K562 (cell line): ENCODE data around the gene ABCA8. TPM values are rescaled to one million over a fixed set of nuclear protein-coding genes. Genes with fewer than 3 reads are reported as not detected.
"Not testable (repeated sequence)": the region's sequence is repeated elsewhere in the genome, so short reads cannot be mapped to it uniquely, and the experiment has no call there.

ENCODE experiments used
- ATAC-seq: fragments of 200-7000 bp; cut with Tn5 transposase; 3 replicates; pipeline ENCODE4 v1.9.1; 2020; ENCODE audit warnings: moderate library complexity
- BruUV-seq: library from RNA; stranded (reverse); fragments of 400-500 nt; replicated peaks from 2 replicates; lab custom pipeline; 2021; lab: Mats Ljungman, UMichigan
- CTCF ChIA-PET: fragments of 300-600 bp; formaldehyde crosslinking; extraction: SDS; loops from one replicate; lab custom pipeline; 2021; ENCODE audit warnings: low intra/inter-chr PET ratio; lab: Yijun Ruan, JAX
- POLR2A ChIA-PET: fragments of 300-600, 350-650 bp; sonication (Branson Sonifier 250); formaldehyde crosslinking; extraction: SDS; loops from one replicate; lab custom pipeline; 2021; ENCODE audit warnings: antibody characterized with exemption, inconsistent platforms; lab: Yijun Ruan, JAX
- DNase-seq, 4 experiments: peaks; one replicate each; pipeline versions ENCODE4 v3.0.0 to v3.0.0-alpha.2; 2011 to 2018; ENCODE audit warnings: low spot score in 3 of 4, mixed read lengths in 3 of 4; ENCODE audit errors: extremely low read depth in 1 of 4
- FAIRE-seq: peaks from 2 replicates; lab custom pipeline; 2011; peaks lifted over from hg19 to GRCh38; lab: Jason Lieb, UNC
- H2AFZ ChIP-seq: 2 replicates; pipeline ENCODE4 v1.6.0; 2011; ENCODE audit warnings: low read depth, low read length, control low read depth, inconsistent platforms
- H3K27ac ChIP-seq: fragments of 200-600 bp; 3 replicates; pipeline ENCODE4 v1.8.0; 2011; ENCODE audit warnings: low read depth, mild to moderate bottlenecking, control low read depth, inconsistent platforms, low read length, moderate library complexity, mixed read lengths; ENCODE audit errors: extremely low read depth
- H3K27me3 ChIP-seq, 2 experiments: fragments of 300-600 bp in 1 of 2; 2 replicates in 1 of 2; 3 replicates in 1 of 2; pipeline versions ENCODE4 v1.6.0 to v1.8.0; 2011; ENCODE audit warnings: inconsistent platforms in 2 of 2, low read length in 2 of 2, mild to moderate bottlenecking in 1 of 2, mixed read lengths in 1 of 2, moderate library complexity in 1 of 2; ENCODE audit not compliant: control insufficient read depth in 2 of 2, insufficient read depth in 2 of 2
- H3K36me3 ChIP-seq: fragments of 300-600 bp; 3 replicates; pipeline ENCODE4 v1.8.0; 2011; ENCODE audit warnings: mild to moderate bottlenecking, low read length, inconsistent platforms; ENCODE audit not compliant: control insufficient read depth, insufficient read depth
- H3K4me1 ChIP-seq, 2 experiments: fragments of 200-600 bp in 1 of 2; replicated peaks in 1 of 2; 2 replicates in 1 of 2; 3 replicates in 1 of 2; pipeline versions ENCODE4 v1.5.1 to v1.8.0; 2011; ENCODE audit warnings: inconsistent platforms in 2 of 2, low read length in 2 of 2, mild to moderate bottlenecking in 1 of 2, mixed read lengths in 1 of 2, moderate library complexity in 1 of 2; ENCODE audit not compliant: control insufficient read depth in 2 of 2, insufficient read depth in 2 of 2
- H3K4me2 ChIP-seq: 2 replicates; pipeline ENCODE4 v1.6.1; 2011; ENCODE audit warnings: low read length, control low read depth, inconsistent platforms, mixed read lengths; ENCODE audit not compliant: insufficient read depth
- H3K4me3 ChIP-seq: fragments of 200-600 bp; sonication (generic), shearing (Covaris generic); 2 replicates; pipeline ENCODE4 v1.5.1; 2016; ENCODE audit warnings: control low read depth, inconsistent platforms
- H3K79me2 ChIP-seq: fragments of 200-600 bp; 3 replicates; pipeline ENCODE4 v1.8.0; 2011; ENCODE audit warnings: low read length, inconsistent platforms; ENCODE audit not compliant: control insufficient read depth, insufficient read depth
- H3K9ac ChIP-seq, 2 experiments: 2 replicates each; pipeline versions ENCODE4 v1.6.0 to v1.6.1; 2011; ENCODE audit warnings: low read depth in 2 of 2, low read length in 2 of 2, control low read depth in 1 of 2, inconsistent platforms in 1 of 2, mild to moderate bottlenecking in 1 of 2, mixed read lengths in 1 of 2; ENCODE audit not compliant: insufficient read depth in 1 of 2
- H3K9me1 ChIP-seq: one replicate; pipeline ENCODE4 v1.6.0; 2011; ENCODE audit warnings: inconsistent platforms, mild to moderate bottlenecking, low read length, moderate library complexity; ENCODE audit not compliant: control insufficient read depth, insufficient read depth
- H3K9me3 ChIP-seq: replicated peaks from 2 replicates; pipeline ENCODE4 v1.5.1; 2011; ENCODE audit warnings: low read depth, low read length, inconsistent platforms; ENCODE audit not compliant: control insufficient read depth, insufficient read depth
- H4K20me1 ChIP-seq: replicated peaks from 2 replicates; pipeline ENCODE4 v1.6.1; 2011; ENCODE audit warnings: low read length, inconsistent platforms, mixed read lengths; ENCODE audit not compliant: control insufficient read depth, insufficient read depth
- DACH1 ChIP-seq: fragments of 450-650 bp; IDR thresholded peaks from 2 replicates; pipeline ENCODE4 v1.6.1; 2018; ENCODE audit not compliant: partially characterized antibody
- ZNF217 ChIP-seq: sonication (generic); formaldehyde crosslinking; IDR thresholded peaks from 2 replicates; pipeline ENCODE4 v1.8.0; 2022; ENCODE audit warnings: mild to moderate bottlenecking, missing genetic modification reagents
- WGBS: fragments of 100-300 bp; shearing (Covaris generic); methylation state at CpG from one replicate; pipeline ENCODE4 v1.1.6; 2016; ENCODE audit warnings: low coverage, mixed read lengths; ENCODE audit not compliant: insufficient coverage; ENCODE audit errors: missing lambda C conversion rate; 5-methylcytosine and 5-hydroxymethylcytosine counted together
- in situ Hi-C: fragments of 300-500 bp; cut with MboI; formaldehyde crosslinking; loops from 4 replicates; pipeline ENCODE4 v1.15.0; 2018; ENCODE audit warnings: inconsistent platforms, mixed read lengths
- intact Hi-C: fragments of 100-400 bp; cut with micrococcal nuclease; formaldehyde crosslinking; loops from 2 replicates; pipeline ENCODE4 v1.14.2; 2022
- polyA plus RNA-seq, 8 experiments: library from polyadenylated mRNA; depleted of rRNA in 4 of 8; stranded (reverse) in 5 of 8; unstranded in 3 of 8; fragments of >200 nt; fragmentation: Nextera tagmentation in 2 of 8; fragmentation: Illumina TruSeq in 1 of 8; extraction: Ambion mirVana in 2 of 8; extraction: Trizol in 1 of 8; gene quantifications; 2 replicates each; pipeline versions ENCODE4 v1.2.1 to v1.2.3, GENCODE V29; 2011 to 2014; ENCODE audit warnings: inconsistent platforms in 1 of 8, missing spikeins in 1 of 8
- total RNA-seq, 7 experiments: library from RNA; depleted of rRNA in 6 of 7; stranded (reverse); fragments of >200 nt in 6 of 7; fragmentation: Illumina TruSeq in 2 of 7; extraction: Trizol in 2 of 7; gene quantifications; 2 replicates each; pipeline versions ENCODE4 v1.2.1 to v1.2.3, GENCODE V29; 2011 to 2021; ENCODE audit warnings: low replicate concordance in 1 of 7

Gene ABCA8
- total and polyA plus RNA-seq, 9 of the 15 experiments (the other 6 are each of a cell fraction or from before 2014, with no cell fraction given) = 1.8 to 13.2 (median 12.0) TPM

DNA sequence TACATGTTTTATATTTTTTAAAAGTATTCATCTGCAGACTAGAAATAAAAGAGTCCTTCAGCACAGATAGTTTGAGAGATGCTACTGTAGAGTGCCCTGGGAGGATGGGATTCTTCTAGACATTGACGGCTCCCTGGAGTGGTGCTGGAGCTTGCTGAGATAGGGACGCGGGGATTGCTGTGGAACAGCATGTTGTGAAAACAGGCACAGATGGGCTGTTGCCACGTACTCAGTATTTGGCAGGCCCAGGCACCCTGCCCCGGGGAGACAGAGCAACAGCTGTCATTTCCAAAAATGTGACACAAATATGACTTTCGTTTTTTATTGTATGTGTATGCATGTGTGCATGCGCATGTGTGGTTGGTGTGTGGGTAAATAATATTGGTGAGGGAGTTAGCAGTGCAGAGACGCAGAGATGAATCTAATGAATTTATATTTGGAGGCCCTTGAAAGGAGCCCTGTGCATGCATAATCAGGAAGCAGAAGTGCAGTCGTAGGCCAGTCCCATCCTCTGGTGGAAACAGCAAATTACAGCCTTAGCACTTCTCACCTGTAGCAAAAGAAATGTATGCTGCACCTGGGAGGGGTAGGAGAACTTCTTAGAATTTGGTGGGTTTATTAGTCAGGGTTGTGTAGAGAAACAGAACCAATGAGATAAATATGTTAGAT, 6.2 kb upstream of the ABCA8 start:
- intact Hi-C loops = no loop called here
- no peak overlapping the region for H3K4me3 ChIP-seq
- TF ChIP-seq DACH1 = peak; percentile 89
- no peak for TF ChIP-seq ZNF217 (CRISPR knock-in tag)
- TF ChIP-seq, all 486 proteins: peak for 1
- ChIA-PET CTCF (no interaction called here), POLR2A (no interaction called here)
- no peaks in the 10 kb centered on the region for H3K79me2 ChIP-seq
- H3K27me3 ChIP-seq = no peaks in the 10 kb centered on the region
- in situ Hi-C loops = loop anchor here (25.0 kb wide), 1 partner anchor 276 kb away; the partner anchor contains the start of gene ABCA10
- H3K36me3 ChIP-seq = no peaks in the 10 kb centered on the region
- no peak for DNase-seq
- BruUV-seq = no TSS peak
- no peaks in the 10 kb centered on the region for H3K9me1 ChIP-seq
- no peak for FAIRE-seq
- no peak overlapping the region for H3K9ac ChIP-seq
- peaks cover 3% of the 10 kb centered on the region; the same call in 1 of the 2 replicates for H3K9me3 ChIP-seq
- H3K4me2 ChIP-seq = no peak overlapping the region
- ATAC-seq = no peak
- H2AFZ ChIP-seq = peak overlapping the region; percentile 43; the same call in 1 of the 2 replicates
- H3K27ac ChIP-seq = no peak overlapping the region
- no peaks in the 10 kb centered on the region; a peak in 1 of 5 replicates for H3K4me1 ChIP-seq
- no peaks in the 10 kb centered on the region for H4K20me1 ChIP-seq
- WGBS = 51% methylated on average over 9 of the region's 9 CpGs

- FAIRE-seq, H3K27ac ChIP-seq, H3K79me2 ChIP-seq, POLR2A ChIA-PET, BruUV-seq, H3K9me3 ChIP-seq, H3K4me1 ChIP-seq, H3K9me1 ChIP-seq, H3K27me3 ChIP-seq, H3K4me2 ChIP-seq, ATAC-seq, H2AFZ ChIP-seq, intact Hi-C loops, H3K9ac ChIP-seq, DNase-seq, H3K4me3 ChIP-seq, H3K36me3 ChIP-seq, H4K20me1 ChIP-seq, CTCF ChIA-PET: not testable (repeated sequence)
- WGBS = 50% methylated on average over 2 of the region's 2 CpGs
- in situ Hi-C loops = loop anchor here (25.0 kb wide), 1 partner anchor 278 kb away; the partner anchor contains the start of gene ABCA10
These were observed 3.9 kb upstream of the ABCA8 start for GRCh38 chr17:68959117-68959516.
